ENCODE data around the gene SURF1.

Gene SURF1

GRCh38 chr9:133323991-133324703 lies 32.1 kb downstream of the SURF1 start:
- Histone ChIP-seq H3K4me3 (replicated peaks; ENCODE audit: insufficient read depth, low read length) (no peak overlapping the region), H3K27me3 (ENCODE audit: insufficient read depth, poor library complexity, severe bottlenecking) (peaks cover 3% of the 10 kb centered on the region), H3K27ac (replicated peaks) (no peak overlapping the region)
- DNase-seq (ENCODE audit: low read depth in 1 of 2, low spot score in 1 of 2) = peak in 1 of 2 experiments; percentile 31
- TF ChIP-seq CTCF (IDR thresholded peaks at IDR 0.05; ENCODE audit: insufficient read depth, low read length) (no peak), REST (IDR thresholded peaks at IDR 0.05; ENCODE audit: insufficient replicate concordance, low read depth) (no peak), SPI1 (IDR thresholded peaks at IDR 0.05; ENCODE audit: borderline replicate concordance, low read depth) (no peak), POLR2AphosphoS5 (IDR thresholded peaks at IDR 0.05; ENCODE audit: low read depth) (no peak)

GRCh38 chr9:133323211-133323610 lies 33.1 kb downstream of the SURF1 start:
- no peak for TF ChIP-seq REST (IDR thresholded peaks at IDR 0.05; ENCODE audit: insufficient replicate concordance, low read depth)
- no peak for TF ChIP-seq CTCF (IDR thresholded peaks at IDR 0.05; ENCODE audit: insufficient read depth, low read length)
- TF ChIP-seq POLR2AphosphoS5 (IDR thresholded peaks at IDR 0.05; ENCODE audit: low read depth) = no peak
- no peak for TF ChIP-seq SPI1 (IDR thresholded peaks at IDR 0.05; ENCODE audit: borderline replicate concordance, low read depth)
- TF ChIP-seq GABPA (IDR thresholded peaks at IDR 0.05; ENCODE audit: low read depth) = no peak
- Histone ChIP-seq H3K27me3 (ENCODE audit: insufficient read depth, poor library complexity, severe bottlenecking) (peaks cover 3% of the 10 kb centered on the region), H3K4me3 (replicated peaks; ENCODE audit: insufficient read depth, low read length) (no peak overlapping the region), H3K27ac (replicated peaks) (no peak overlapping the region)
- no peak for DNase-seq (ENCODE audit: low read depth in 1 of 2, low spot score in 1 of 2)

- no peak for TF ChIP-seq SPI1 (IDR thresholded peaks at IDR 0.05; ENCODE audit: borderline replicate concordance, low read depth)
- TF ChIP-seq CTCF (IDR thresholded peaks at IDR 0.05; ENCODE audit: insufficient read depth, low read length) = no peak
- no peak for TF ChIP-seq GABPA (IDR thresholded peaks at IDR 0.05; ENCODE audit: low read depth)
- no peak for TF ChIP-seq REST (IDR thresholded peaks at IDR 0.05; ENCODE audit: insufficient replicate concordance, low read depth)
- no peak for TF ChIP-seq POLR2AphosphoS5 (IDR thresholded peaks at IDR 0.05; ENCODE audit: low read depth)
- Histone ChIP-seq H3K27ac (replicated peaks) (no peak overlapping the region), H3K4me3 (replicated peaks; ENCODE audit: insufficient read depth, low read length) (no peak overlapping the region), H3K27me3 (ENCODE audit: insufficient read depth, poor library complexity, severe bottlenecking) (peaks cover 3% of the 10 kb centered on the region)
- no peak for DNase-seq (ENCODE audit: low read depth in 1 of 2, low spot score in 1 of 2)
These were observed 33.6 kb downstream of the SURF1 start for GRCh38 chr9:133322701-133323100.

Measured in HL-60 (cell line).